Measurements from ENCODE around the gene EEFSEC. TPM values are rescaled to one million over a fixed set of nuclear protein-coding genes. Genes with fewer than 3 reads are reported as not detected.

The EEFSEC gene
- total and polyA plus RNA-seq, 8 donors, result 11.5 to 23.0 (median 19.9) TPM

DNA sequence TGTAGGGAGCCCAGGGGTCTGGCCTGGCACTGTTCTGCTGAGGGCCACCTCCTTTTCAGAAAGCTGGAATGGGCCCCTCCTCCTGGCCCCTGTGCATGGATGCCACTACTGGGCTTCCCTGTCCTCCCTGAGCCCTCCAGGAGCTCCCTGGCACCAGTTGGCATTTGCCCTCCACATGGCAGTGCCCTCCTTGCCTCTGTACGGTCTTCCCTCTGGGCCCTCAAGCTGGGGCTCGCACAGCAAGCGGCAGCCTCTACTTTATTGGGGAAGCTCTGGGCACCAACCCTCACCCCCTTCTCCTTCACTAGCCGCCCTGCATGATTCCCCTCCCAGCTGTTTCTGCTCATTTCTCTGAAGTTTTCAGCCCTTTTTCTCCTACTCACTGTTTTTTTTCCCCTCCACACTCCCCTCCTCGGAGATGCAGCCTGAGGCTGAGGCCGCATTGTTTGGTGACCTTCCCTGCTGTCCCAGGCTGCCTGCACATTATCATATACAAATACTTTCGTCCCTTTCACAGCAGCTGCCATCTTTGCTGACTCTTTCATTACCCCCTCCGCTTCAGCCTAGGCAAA is 127.3 kb downstream of the EEFSEC start:
- TF ChIP-seq, protein P1, sequence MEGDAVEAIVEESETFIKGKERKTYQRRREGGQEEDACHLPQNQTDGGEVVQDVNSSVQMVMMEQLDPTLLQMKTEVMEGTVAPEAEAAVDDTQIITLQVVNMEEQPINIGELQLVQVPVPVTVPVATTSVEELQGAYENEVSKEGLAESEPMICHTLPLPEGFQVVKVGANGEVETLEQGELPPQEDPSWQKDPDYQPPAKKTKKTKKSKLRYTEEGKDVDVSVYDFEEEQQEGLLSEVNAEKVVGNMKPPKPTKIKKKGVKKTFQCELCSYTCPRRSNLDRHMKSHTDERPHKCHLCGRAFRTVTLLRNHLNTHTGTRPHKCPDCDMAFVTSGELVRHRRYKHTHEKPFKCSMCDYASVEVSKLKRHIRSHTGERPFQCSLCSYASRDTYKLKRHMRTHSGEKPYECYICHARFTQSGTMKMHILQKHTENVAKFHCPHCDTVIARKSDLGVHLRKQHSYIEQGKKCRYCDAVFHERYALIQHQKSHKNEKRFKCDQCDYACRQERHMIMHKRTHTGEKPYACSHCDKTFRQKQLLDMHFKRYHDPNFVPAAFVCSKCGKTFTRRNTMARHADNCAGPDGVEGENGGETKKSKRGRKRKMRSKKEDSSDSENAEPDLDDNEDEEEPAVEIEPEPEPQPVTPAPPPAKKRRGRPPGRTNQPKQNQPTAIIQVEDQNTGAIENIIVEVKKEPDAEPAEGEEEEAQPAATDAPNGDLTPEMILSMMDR (IDR thresholded peaks at IDR 0.05), result no peak
- no peak overlapping the region for H3K4me3 ChIP-seq
- H3K9me3 ChIP-seq, result no peaks in the 10 kb centered on the region
- H3K4me1 ChIP-seq, result peaks cover 3 to 15% of the 10 kb centered on the region in 2 donors
- DNase-seq (peak in 1 of 4 donors; percentile 36), ATAC-seq (no peak)
- intact Hi-C loops (cut with DNase I), result no loop called here
- H3K27me3 ChIP-seq, result no peaks in the 10 kb centered on the region
- peaks cover 0 to 8% of the 10 kb centered on the region in 2 donors for H3K36me3 ChIP-seq
- no peak overlapping the region for H3K27ac ChIP-seq

DNA sequence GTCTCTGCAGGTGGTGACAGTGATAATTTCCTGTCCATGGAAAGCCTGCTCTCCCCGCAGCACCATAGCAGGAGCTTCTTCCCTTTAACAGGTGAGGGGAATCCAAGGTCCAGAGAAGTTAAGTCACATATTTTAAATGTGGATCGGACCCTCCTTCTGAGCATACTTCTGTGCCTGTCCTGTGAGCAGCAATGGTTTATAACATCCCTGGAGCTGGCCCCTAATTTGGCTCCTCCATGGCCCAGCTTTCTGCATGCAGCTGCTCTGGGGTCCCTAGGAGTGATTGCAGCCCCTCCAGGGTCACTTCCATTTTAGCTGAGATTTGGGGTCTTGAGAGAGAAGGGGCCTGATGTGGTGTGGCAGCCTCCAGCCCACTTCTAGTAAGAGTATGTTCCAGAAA is 127.8 kb downstream of the EEFSEC start:
- Histone ChIP-seq H3K27me3 (no peaks in the 10 kb centered on the region), H3K9me3 (no peaks in the 10 kb centered on the region), H3K4me1 (peaks cover 3 to 15% of the 10 kb centered on the region in 2 donors), H3K27ac (no peak overlapping the region), H3K36me3 (peaks cover 0 to 8% of the 10 kb centered on the region in 2 donors), H3K4me3 (no peak overlapping the region)
- DNase-seq (no peak), ATAC-seq (no peak)
- TF ChIP-seq, protein P1 (IDR thresholded peaks at IDR 0.05), result no peak
- intact Hi-C loops (cut with DNase I), result no loop called here

DNA sequence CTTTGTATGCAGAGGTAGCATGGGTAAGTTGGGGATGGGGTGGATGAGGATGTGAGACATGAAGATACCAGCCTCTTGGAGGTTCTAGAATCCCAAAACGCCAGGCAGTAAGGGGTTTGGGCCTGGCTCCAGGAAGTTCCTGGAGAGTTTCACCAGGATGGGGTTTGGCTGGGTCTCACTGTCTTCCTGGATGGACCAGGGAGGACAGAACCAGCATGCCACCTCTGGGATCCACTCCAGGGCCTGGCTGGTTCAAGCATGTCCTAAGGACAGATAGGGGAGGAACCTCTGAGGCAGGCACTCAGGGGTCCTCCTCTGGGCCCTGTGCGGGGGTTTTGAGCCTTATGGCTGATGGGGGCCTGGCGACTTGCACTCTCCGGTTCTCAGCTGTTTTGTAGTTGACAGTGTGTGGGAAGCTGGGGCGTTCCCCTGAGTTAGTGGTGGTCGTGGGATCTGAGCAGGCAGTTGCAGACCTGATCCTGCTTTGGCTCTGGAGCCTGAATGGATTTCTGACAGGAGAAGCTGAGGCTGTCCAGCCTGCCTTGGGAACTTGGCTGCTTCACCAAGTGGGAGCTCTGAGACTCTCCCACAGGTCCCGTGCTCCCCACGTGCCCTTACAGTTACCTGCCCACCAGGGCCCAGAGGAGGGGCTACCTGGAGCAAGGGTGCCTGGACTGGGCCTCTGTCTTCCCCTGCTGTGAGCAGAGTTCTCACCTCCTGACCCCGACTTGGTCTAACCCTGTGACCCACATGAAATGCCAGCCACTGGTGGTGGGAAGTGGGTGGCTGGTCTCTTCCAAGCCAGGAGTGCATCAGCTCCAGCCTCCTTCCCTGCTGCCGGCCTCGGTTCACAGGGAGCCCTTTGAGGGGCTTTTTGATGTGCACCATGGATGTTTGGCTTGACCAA is 128.4 kb downstream of the EEFSEC start:
- TF ChIP-seq, protein P1 (IDR thresholded peaks at IDR 0.05), result no peak
- intact Hi-C loops (cut with DNase I), result no loop called here
- no peak overlapping the region for H3K27ac ChIP-seq
- H3K9me3 ChIP-seq, result no peaks in the 10 kb centered on the region
- ATAC-seq (no peak), DNase-seq (no peak)
- no peaks in the 10 kb centered on the region for H3K27me3 ChIP-seq
- no peak overlapping the region for H3K4me3 ChIP-seq
- peaks cover 0 to 8% of the 10 kb centered on the region in 2 donors for H3K36me3 ChIP-seq
- peaks cover 3 to 15% of the 10 kb centered on the region in 2 donors for H3K4me1 ChIP-seq

DNA sequence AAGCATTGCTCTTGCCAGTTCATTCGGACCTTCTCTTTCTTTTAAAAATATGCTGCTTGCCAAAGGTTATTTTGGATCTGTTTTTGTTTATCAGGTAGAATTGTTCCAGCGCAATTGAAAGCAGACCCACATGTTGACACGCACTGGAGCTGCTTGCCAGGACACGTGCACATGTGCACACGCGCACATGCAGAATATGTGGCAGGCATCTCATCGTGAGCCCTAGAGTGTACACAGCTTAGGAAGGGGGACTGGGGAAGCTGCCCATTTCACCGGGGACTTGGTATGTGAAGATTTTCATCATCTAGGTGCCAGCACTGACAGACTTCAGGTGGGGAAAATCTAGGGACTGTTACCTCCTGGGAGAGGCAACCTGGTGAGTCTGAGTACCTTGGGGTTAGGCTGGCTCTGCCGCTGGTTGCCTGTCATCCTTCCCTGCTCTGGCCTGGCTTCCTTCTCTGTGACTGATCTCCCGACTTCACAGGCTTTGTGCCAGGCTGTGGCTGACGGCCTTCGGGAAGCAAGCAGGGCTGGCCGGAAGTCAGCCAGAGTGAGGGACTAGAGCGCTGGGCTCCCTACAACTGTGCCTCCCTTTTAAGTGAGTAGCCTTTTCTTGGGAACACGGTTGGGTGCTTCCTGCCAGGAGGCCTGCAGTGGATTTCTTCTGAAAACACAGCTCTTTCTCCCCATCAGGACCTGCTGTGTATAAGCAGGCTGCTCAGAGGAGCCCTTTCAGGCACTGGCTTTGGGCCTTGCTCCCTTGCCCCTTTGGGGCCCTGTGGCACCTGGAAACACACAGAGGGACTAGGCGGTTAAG is 129.3 kb downstream of the EEFSEC start:
- Histone ChIP-seq H3K4me3 (no peak overlapping the region), H3K27ac (peak overlapping the region in 1 of 2 donors; percentile 7), H3K36me3 (peaks cover 0 to 8% of the 10 kb centered on the region in 2 donors), H3K4me1 (peaks cover 3 to 15% of the 10 kb centered on the region in 2 donors), H3K27me3 (no peaks in the 10 kb centered on the region), H3K9me3 (no peaks in the 10 kb centered on the region)
- intact Hi-C loops (cut with DNase I), result no loop called here
- DNase-seq (peak in 1 of 4 donors; percentile 69), ATAC-seq (no peak)
- TF ChIP-seq, protein P1 (IDR thresholded peaks at IDR 0.05), result no peak
